ENCODE results near the gene SNX10. TPM values are rescaled to one million over a fixed set of nuclear protein-coding genes. Genes with fewer than 3 reads are reported as not detected.

Gene SNX10
- total RNA-seq, 1 donor from 2014 or later, result 59.3 TPM

GRCh38 chr7:26387731-26388130 is 96.1 kb downstream of the SNX10 start:
- intact Hi-C loops (cut with micrococcal nuclease), result no loop called here
- H3K9me3 Mint-ChIP-seq, result no peaks in the 10 kb centered on the region
- no peak for DNase-seq (ENCODE audit: low spot score)
- peaks cover 1% of the 10 kb centered on the region for H3K4me1 Mint-ChIP-seq (ENCODE audit: low read depth)
- H3K27me3 Mint-ChIP-seq (ENCODE audit: low read depth), result peaks cover 38% of the 10 kb centered on the region
- H3K4me3 Mint-ChIP-seq (ENCODE audit: low read depth), result no peak overlapping the region
- no peak overlapping the region for H3K27ac Mint-ChIP-seq
- no peaks in the 10 kb centered on the region for H3K36me3 Mint-ChIP-seq (ENCODE audit: low read depth)

DNA sequence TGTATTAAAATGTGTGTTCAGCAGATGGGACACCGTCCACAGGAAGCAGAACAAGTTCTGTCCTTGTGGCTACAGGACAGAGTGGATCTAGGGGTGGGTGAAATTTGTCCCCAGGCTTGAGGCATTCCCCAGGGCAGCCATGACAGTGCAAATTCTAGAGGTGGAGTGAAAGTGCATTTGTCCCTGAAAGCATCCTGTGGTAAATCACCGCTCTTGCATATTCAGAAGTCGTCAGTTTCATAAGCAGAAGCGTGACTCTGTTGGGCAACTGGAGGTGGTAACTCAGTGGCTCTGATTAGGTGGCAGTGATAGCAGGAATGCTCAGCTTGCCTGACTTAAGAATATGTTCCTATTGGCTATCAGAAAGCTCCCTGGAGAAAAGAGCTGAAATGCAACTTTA is 96.6 kb downstream of the SNX10 start:
- Mint-ChIP-seq H3K36me3 (ENCODE audit: low read depth) (no peaks in the 10 kb centered on the region), H3K4me1 (ENCODE audit: low read depth) (peaks cover 1% of the 10 kb centered on the region), H3K27me3 (ENCODE audit: low read depth) (peaks cover 39% of the 10 kb centered on the region)

DNA sequence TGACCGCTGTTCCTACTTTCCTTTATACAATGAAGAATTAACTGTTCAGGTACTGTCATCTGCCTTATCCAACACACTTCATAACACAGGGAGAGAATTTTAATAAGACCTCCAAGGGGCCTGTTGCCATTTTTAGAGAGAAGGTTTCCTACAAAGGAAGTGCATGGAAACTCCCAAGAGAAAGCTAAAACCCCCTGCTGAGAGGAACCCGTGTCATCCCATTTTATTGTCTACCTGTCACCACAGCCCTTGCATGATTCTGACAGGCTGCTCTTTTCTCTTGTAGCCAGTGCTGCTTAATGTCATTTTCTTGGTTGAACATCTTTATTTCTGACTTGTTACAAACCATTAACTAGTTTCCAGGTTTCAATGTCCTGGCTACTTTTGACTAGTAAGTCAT is 98.4 kb downstream of the SNX10 start:
- Mint-ChIP-seq H3K4me1 (ENCODE audit: low read depth) (peaks cover 1% of the 10 kb centered on the region), H3K27me3 (ENCODE audit: low read depth) (peaks cover 44% of the 10 kb centered on the region), H3K9me3 (no peaks in the 10 kb centered on the region), H3K27ac (no peak overlapping the region), H3K4me3 (ENCODE audit: low read depth) (no peak overlapping the region), H3K36me3 (ENCODE audit: low read depth) (no peaks in the 10 kb centered on the region)
- intact Hi-C loops (cut with micrococcal nuclease), result loop anchor here (10.0 kb wide), 2 partner anchors 1275 to 1665 kb away; partner anchors contain the start of gene HIBADH
- no peak for DNase-seq (ENCODE audit: low spot score)

More for the DNA sequence above, 96.6 kb downstream of the SNX10 start:
- no peak for DNase-seq (ENCODE audit: low spot score)
- Mint-ChIP-seq H3K4me3 (ENCODE audit: low read depth) (no peak overlapping the region), H3K9me3 (no peaks in the 10 kb centered on the region), H3K27ac (no peak overlapping the region)
- intact Hi-C loops (cut with micrococcal nuclease), result no loop called here

GRCh38 chr7:26393818-26394217 is 102.2 kb downstream of the SNX10 start:
- no peaks in the 10 kb centered on the region for H3K36me3 Mint-ChIP-seq (ENCODE audit: low read depth)
- intact Hi-C loops (cut with micrococcal nuclease), result loop anchor here (10.0 kb wide), 2 partner anchors 1271 to 1669 kb away; partner anchors contain the start of gene HIBADH
- no peak for DNase-seq (ENCODE audit: low spot score)
- H3K27me3 Mint-ChIP-seq (ENCODE audit: low read depth), result peaks cover 50% of the 10 kb centered on the region
- H3K4me1 Mint-ChIP-seq (ENCODE audit: low read depth), result peaks cover 6% of the 10 kb centered on the region
- H3K9me3 Mint-ChIP-seq, result no peaks in the 10 kb centered on the region
- no peak overlapping the region for H3K4me3 Mint-ChIP-seq (ENCODE audit: low read depth)
- H3K27ac Mint-ChIP-seq, result no peak overlapping the region

GRCh38 chr7:26397332-26397731 is 105.7 kb downstream of the SNX10 start:
- H3K27me3 Mint-ChIP-seq (ENCODE audit: low read depth), result peaks cover 55% of the 10 kb centered on the region

DNA sequence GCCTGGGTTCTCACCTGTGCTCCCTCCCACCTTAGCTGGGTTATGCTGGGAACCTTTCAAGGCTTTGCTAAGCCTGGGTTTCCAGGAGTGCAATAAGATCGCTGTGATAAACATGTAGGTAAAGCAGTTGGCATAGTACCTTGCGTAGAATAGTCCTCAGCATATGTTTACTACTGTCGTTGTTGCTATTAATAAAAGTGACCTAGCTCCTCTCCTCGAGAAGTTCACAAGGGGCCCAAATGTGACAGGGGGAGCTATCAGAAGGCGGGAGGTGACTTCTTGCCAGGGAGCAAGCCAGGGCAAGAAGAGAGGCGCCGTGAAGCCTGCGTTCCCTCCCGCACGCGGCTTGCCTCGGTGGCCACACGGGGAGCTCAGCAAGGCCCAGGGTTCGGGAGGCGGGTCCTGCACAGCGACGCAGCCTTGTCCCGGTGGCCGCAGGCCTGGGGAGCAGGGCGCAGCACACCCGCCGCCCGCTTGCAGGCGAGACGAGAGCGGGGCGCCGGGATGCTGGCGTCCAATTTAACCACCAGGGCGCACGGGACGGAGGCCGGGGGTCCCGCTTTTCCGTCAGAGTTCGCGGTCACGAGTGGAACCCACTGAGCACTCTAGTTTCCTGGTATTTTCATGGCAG is 106.2 kb downstream of the SNX10 start:
- Mint-ChIP-seq H3K4me1 (ENCODE audit: low read depth) (peaks cover 15% of the 10 kb centered on the region), H3K4me3 (ENCODE audit: low read depth) (peak overlapping the region; percentile 74), H3K27ac (no peak overlapping the region), H3K36me3 (ENCODE audit: low read depth) (no peaks in the 10 kb centered on the region), H3K27me3 (ENCODE audit: low read depth) (peaks cover 55% of the 10 kb centered on the region), H3K9me3 (no peaks in the 10 kb centered on the region)
- intact Hi-C loops (cut with micrococcal nuclease), result loop anchor here (1.0 to 10.0 kb wide), 3 partner anchors 21 to 1673 kb away; partner anchors contain the start of gene HIBADH
- DNase-seq (ENCODE audit: low spot score), result peak; percentile 14

More at GRCh38 chr7:26397332-26397731, 105.7 kb downstream of the SNX10 start:
- no peak overlapping the region for H3K27ac Mint-ChIP-seq
- DNase-seq (ENCODE audit: low spot score), result no peak
- peaks cover 15% of the 10 kb centered on the region for H3K4me1 Mint-ChIP-seq (ENCODE audit: low read depth)
- H3K9me3 Mint-ChIP-seq, result no peaks in the 10 kb centered on the region
- intact Hi-C loops (cut with micrococcal nuclease), result loop anchor here (10.0 kb wide), 2 partner anchors 1267 to 1673 kb away; partner anchors contain the start of gene HIBADH
- peak overlapping the region; percentile 74 for H3K4me3 Mint-ChIP-seq (ENCODE audit: low read depth)
- no peaks in the 10 kb centered on the region for H3K36me3 Mint-ChIP-seq (ENCODE audit: low read depth)

- H3K4me3 Mint-ChIP-seq (ENCODE audit: low read depth), result peak overlapping the region; percentile 97
- no peak overlapping the region for H3K27ac Mint-ChIP-seq
- intact Hi-C loops (cut with micrococcal nuclease), result loop anchor here (1.0 to 10.0 kb wide), 3 partner anchors 21 to 1674 kb away; partner anchors contain the start of gene HIBADH
- H3K4me1 Mint-ChIP-seq (ENCODE audit: low read depth), result peaks cover 15% of the 10 kb centered on the region
- H3K36me3 Mint-ChIP-seq (ENCODE audit: low read depth), result no peaks in the 10 kb centered on the region
- no peaks in the 10 kb centered on the region for H3K9me3 Mint-ChIP-seq
- H3K27me3 Mint-ChIP-seq (ENCODE audit: low read depth), result peaks cover 52% of the 10 kb centered on the region
- no peak for DNase-seq (ENCODE audit: low spot score)
Observed at GRCh38 chr7:26398427-26398755, 106.7 kb downstream of the SNX10 start.

DNA sequence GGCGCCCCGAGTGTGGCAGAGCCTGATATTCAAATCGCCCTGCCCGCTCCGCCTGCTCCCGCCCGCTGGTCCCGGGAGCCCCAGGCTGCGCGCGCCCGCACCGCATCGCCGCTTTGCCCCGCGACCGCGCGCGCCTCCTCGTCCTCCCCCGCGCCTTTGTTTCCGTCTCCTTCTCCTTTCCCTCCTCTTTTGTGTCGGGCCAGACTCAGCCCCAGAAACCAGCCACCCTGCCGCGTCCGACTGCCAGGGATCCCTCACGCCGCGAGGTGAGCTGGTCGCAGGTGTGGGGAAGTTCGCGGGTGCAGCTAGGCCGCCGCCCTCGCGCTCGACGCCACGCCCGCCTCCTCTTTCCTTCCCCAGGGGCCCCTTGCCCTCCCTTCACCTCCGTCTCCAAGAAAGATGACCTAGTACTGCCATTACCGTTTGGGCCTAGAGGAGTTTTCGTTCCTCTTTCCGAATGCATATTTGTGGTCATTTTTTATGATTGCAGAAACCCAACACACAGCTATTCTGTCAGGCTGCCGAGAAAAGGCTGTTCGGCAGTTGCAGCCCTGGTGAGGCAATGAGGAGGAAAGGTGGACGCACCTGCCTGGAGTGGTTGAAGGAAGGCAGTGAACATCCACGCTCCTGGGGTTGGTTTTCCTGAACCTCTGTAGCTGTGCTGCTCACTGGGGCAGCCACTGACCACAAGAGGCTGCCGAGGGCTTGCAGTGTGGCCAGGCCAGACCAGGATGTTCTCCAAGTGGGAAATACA is 107.3 kb downstream of the SNX10 start:
- intact Hi-C loops (cut with micrococcal nuclease), result loop anchor here (1.0 to 10.0 kb wide), 3 partner anchors 22 to 1674 kb away; partner anchors contain the start of gene HIBADH
- Mint-ChIP-seq H3K27ac (peak overlapping the region; percentile 97), H3K4me1 (ENCODE audit: low read depth) (peaks cover 15% of the 10 kb centered on the region), H3K4me3 (ENCODE audit: low read depth) (peak overlapping the region; percentile 97), H3K9me3 (no peaks in the 10 kb centered on the region), H3K36me3 (ENCODE audit: low read depth) (no peaks in the 10 kb centered on the region), H3K27me3 (ENCODE audit: low read depth) (peaks cover 47% of the 10 kb centered on the region)
- peak; percentile 22 for DNase-seq (ENCODE audit: low spot score)

DNA sequence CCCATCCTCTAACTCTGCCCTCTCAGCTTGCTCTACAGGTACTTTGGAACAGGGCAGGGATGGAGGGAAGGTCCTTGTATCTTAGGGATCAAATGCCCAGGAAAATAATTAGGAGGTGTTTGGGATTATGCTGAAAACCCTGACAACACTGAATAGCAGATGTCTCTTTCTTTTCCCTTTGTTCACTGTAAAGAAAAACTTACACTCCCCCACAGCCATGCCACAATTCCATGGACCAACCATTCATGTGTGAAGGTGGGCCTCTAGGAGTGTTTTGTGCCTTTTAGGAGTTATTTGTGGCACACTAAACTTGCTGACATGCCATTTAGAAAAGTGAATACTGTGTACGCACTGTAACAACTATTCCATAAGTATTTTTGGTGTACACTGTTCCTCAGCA is 108.1 kb downstream of the SNX10 start:
- Mint-ChIP-seq H3K27me3 (ENCODE audit: low read depth) (peaks cover 47% of the 10 kb centered on the region), H3K36me3 (ENCODE audit: low read depth) (no peaks in the 10 kb centered on the region), H3K4me1 (ENCODE audit: low read depth) (peaks cover 15% of the 10 kb centered on the region), H3K4me3 (ENCODE audit: low read depth) (peak overlapping the region; percentile 97), H3K27ac (no peak overlapping the region), H3K9me3 (no peaks in the 10 kb centered on the region)
- DNase-seq (ENCODE audit: low spot score), result no peak
- intact Hi-C loops (cut with micrococcal nuclease), result loop anchor here (10.0 kb wide), 2 partner anchors 1265 to 1675 kb away; partner anchors contain the start of gene HIBADH

DNA sequence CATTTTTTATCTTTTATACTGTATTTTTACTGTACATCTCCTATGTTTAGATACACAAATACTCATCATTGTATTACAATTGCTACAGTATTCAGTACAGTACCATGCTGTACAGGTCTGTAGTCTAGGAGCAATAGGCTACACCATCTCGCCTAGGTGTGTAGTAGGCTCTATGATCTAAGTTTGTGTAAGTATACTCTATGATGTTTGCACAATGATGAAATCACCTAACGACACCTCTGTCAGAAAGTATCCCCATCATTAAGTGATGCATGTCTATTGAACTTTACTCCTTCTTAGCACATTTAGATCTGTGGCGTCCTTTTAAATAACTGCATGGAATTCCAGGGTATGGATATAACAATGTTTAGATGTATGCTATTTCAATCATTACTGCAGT is 112.0 kb downstream of the SNX10 start:
- Mint-ChIP-seq H3K4me1 (ENCODE audit: low read depth) (peaks cover 10% of the 10 kb centered on the region), H3K9me3 (no peaks in the 10 kb centered on the region), H3K4me3 (ENCODE audit: low read depth) (no peak overlapping the region), H3K27ac (no peak overlapping the region), H3K27me3 (ENCODE audit: low read depth) (peaks cover 49% of the 10 kb centered on the region), H3K36me3 (ENCODE audit: low read depth) (no peaks in the 10 kb centered on the region)
- intact Hi-C loops (cut with micrococcal nuclease), result no loop called here
- DNase-seq (ENCODE audit: low spot score), result no peak

DNA sequence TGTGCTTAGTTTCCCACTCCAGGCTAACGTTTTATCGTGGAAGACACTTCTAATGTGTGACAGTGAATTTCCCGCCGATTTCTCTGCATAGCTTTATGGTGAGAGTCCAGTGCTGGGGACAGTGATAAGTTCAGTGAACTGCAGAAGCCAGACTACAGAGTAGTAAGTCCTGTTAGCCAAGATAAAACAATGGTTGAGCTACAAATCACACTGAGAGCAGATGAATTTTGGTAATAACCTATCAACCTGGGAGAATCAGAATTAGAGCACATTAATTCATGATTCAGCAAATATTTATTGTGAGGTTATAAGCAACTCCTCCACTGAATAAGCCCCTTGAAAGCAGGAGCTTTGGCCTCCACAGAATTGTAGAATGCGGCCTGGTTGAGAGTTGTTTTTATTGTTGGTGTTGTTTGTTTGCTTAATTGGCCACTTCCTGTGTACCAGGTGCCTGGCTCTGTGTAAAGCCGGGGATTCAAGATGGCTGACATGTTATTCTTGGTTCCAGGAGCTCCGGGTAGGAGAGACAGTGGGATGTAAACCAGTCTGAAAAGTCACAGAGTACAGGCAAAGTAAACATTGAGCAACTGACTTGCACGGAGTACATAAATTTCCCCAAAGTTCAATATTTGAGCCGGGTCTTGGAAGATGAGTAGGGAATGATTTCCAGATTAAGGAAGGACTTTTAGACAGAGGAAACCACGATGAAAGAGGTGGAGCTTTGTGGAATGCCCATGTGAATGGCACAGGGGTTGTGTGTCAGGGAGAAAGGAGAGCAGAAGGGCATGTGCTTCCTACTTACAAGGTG is 112.7 kb downstream of the SNX10 start:
- no peak overlapping the region for H3K4me3 Mint-ChIP-seq (ENCODE audit: low read depth)
- intact Hi-C loops (cut with micrococcal nuclease), result no loop called here
- DNase-seq (ENCODE audit: low spot score), result no peak
- no peaks in the 10 kb centered on the region for H3K9me3 Mint-ChIP-seq
- H3K36me3 Mint-ChIP-seq (ENCODE audit: low read depth), result no peaks in the 10 kb centered on the region
- peaks cover 44% of the 10 kb centered on the region for H3K27me3 Mint-ChIP-seq (ENCODE audit: low read depth)
- H3K27ac Mint-ChIP-seq, result no peak overlapping the region
- peaks cover 3% of the 10 kb centered on the region for H3K4me1 Mint-ChIP-seq (ENCODE audit: low read depth)

- no peaks in the 10 kb centered on the region for H3K9me3 Mint-ChIP-seq
- no peak for DNase-seq (ENCODE audit: low spot score)
- no peak overlapping the region for H3K27ac Mint-ChIP-seq
- H3K4me3 Mint-ChIP-seq (ENCODE audit: low read depth), result no peak overlapping the region
- peaks cover 38% of the 10 kb centered on the region for H3K27me3 Mint-ChIP-seq (ENCODE audit: low read depth)
- H3K4me1 Mint-ChIP-seq (ENCODE audit: low read depth), result no peaks in the 10 kb centered on the region
- H3K36me3 Mint-ChIP-seq (ENCODE audit: low read depth), result no peaks in the 10 kb centered on the region
- intact Hi-C loops (cut with micrococcal nuclease), result no loop called here
Observed at GRCh38 chr7:26406433-26406832, 114.8 kb downstream of the SNX10 start.

Measured in activated T-helper 2 cell treated with anti-CD3 and anti-CD28 coated beads, Interferon-gamma antibody, Interleukin-2, Interleukin-4, amounts not matched to agents 10 μg/mL and 5 μg/mL and 100 μg/mL, durations not matched to agents 14 hours and 24 hours and 36 hours (primary cell).